H1 (cell line): ENCODE data around the gene KATNAL1. TPM values are rescaled to one million over a fixed set of nuclear protein-coding genes. Genes with fewer than 3 reads are reported as not detected.

Experiments used
- ATF3 ChIP-seq: IDR thresholded peaks from 2 replicates; pipeline ENCODE4 v1.6.1; 2011; ENCODE audit warnings: low read depth, mild to moderate bottlenecking, low read length; ENCODE audit not compliant: insufficient read depth
- CEBPB ChIP-seq: IDR thresholded peaks from 2 replicates; pipeline ENCODE4 v1.6.1; 2012; ENCODE audit warnings: low read depth, low read length
- CHD7 ChIP-seq: fragments of 300-600 bp; sonication (generic); IDR thresholded peaks from 2 replicates; pipeline ENCODE4 v1.7.1; 2012; ENCODE audit warnings: low read length, moderate library complexity, mild to moderate bottlenecking, inconsistent platforms; ENCODE audit not compliant: insufficient replicate concordance
- GTF2F1 ChIP-seq: IDR thresholded peaks from 2 replicates; pipeline ENCODE4 v1.6.1; 2012; ENCODE audit warnings: low read depth, low read length, improper control_type of control experiment, borderline replicate concordance
- MAFK ChIP-seq: IDR thresholded peaks from 2 replicates; pipeline ENCODE4 v1.6.1; 2012; ENCODE audit warnings: low read depth, mild to moderate bottlenecking, improper control_type of control experiment, low read length
- RAD21 ChIP-seq, 2 experiments: IDR thresholded peaks in 1 of 2; conservative IDR thresholded peaks in 1 of 2; 2 replicates each; pipeline ENCODE4 v1.6.1; 2011; ENCODE audit warnings: low read depth in 2 of 2, low read length in 2 of 2, improper control_type of control experiment in 1 of 2, inconsistent platforms in 1 of 2, mild to moderate bottlenecking in 1 of 2, moderate library complexity in 1 of 2
- RBBP5 ChIP-seq: IDR thresholded peaks from 2 replicates; pipeline ENCODE4 v1.7.1; 2012; ENCODE audit warnings: low read depth, mild to moderate bottlenecking, inconsistent platforms, low read length, moderate library complexity, borderline replicate concordance
- RFX5 ChIP-seq: IDR thresholded peaks from 2 replicates; pipeline ENCODE4 v1.6.1; 2011; ENCODE audit warnings: low read depth, low read length, improper control_type of control experiment, borderline replicate concordance
- SP2 ChIP-seq: IDR thresholded peaks from 2 replicates; pipeline ENCODE4 v1.6.1; 2012; ENCODE audit warnings: mild to moderate bottlenecking, low read length, inconsistent platforms
- polyA plus RNA-seq, 7 experiments: library from polyadenylated mRNA; depleted of rRNA in 3 of 7; stranded (reverse) in 5 of 7; unstranded in 2 of 7; fragments of >200 nt in 5 of 7; fragments of 200-250 nt in 2 of 7; gene quantifications; 1 replicate in 5 of 7; 2 replicates in 1 of 7; 4 replicates in 1 of 7; pipeline versions ENCODE4 v1.2.1 to v1.2.3, GENCODE V29; 2011 to 2013; ENCODE audit warnings: missing spikeins in 2 of 7, mixed read lengths in 2 of 7
- total RNA-seq: library from RNA; stranded (reverse); fragmentation: NEBNext Ultra II Directional; extraction: Animal tissue kit (Norgen Biotek cat#: 25700); gene quantifications from 2 replicates; pipeline ENCODE4 v1.2.1, GENCODE V29; 2021

The KATNAL1 gene
- total and polyA plus RNA-seq, 2 of the 8 experiments (the other 6 are each of a cell fraction or from before 2014, with no cell fraction given), result 4.0 to 13.2 TPM

GRCh38 chr13:30186634-30187415 is 120.5 kb downstream of the KATNAL1 start (continued):
- no peak for TF ChIP-seq CHD7
- no peak for TF ChIP-seq RBBP5
- no peak for TF ChIP-seq RAD21 (IDR thresholded peaks at IDR 0.05 in 1 of 2, conservative IDR thresholded peaks at IDR 0.05 in 1 of 2; ENCODE audit: low read depth in 2 of 2, low read length in 2 of 2)
- TF ChIP-seq RFX5, result no peak
- no peak for TF ChIP-seq CEBPB
- TF ChIP-seq GTF2F1, result no peak
- no peak for TF ChIP-seq MAFK
- no peak for TF ChIP-seq SP2
- TF ChIP-seq ATF3, result no peak
- TF ChIP-seq, all 59 proteins: peak for 0
